RKO (cell line): ENCODE measurements around the gene OR8I2.
"Not testable (repeated sequence)": the region's sequence is repeated elsewhere in the genome, so short reads cannot be mapped to it uniquely, and the experiment has no call there.

Source experiments
- DNase-seq: peaks from one replicate; pipeline ENCODE4 v3.0.0-alpha.2; 2016; ENCODE audit warnings: low spot score

OR8I2 gene

GRCh38 chr11:56093008-56093407 is at the start of gene OR8I2:
TSS of gene OR8I2 (plus strand) at chr11:56093308. CDS start at chr11:56093308, 0 bp downstream.
- no peak for DNase-seq

DNA sequence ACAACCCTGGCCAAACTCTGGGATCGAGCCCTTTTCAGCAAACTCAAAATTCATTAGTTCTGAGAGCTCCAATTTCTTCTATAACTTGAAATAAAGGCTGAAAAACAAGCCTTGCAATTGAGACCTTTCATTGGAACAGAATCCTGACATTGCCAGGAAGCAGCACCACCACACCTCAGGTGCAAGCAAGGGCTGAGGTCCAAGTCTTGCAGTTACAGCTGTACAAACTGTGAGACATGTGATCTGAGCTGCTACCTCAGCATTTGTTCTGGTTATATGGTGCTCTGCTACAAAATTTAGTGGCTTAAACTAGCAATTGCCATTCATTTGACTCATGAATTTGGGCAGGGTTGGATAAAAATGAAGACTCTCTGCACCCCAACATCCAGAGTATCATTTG is 47.6 kb upstream of the OR8I2 start:
- no peak for DNase-seq

GRCh38 chr11:56048480-56048879 is 44.6 kb upstream of the OR8I2 start:
- no peak for DNase-seq

- DNase-seq, result no peak
These were observed 43.6 kb upstream of the OR8I2 start for GRCh38 chr11:56049487-56049886.

DNA sequence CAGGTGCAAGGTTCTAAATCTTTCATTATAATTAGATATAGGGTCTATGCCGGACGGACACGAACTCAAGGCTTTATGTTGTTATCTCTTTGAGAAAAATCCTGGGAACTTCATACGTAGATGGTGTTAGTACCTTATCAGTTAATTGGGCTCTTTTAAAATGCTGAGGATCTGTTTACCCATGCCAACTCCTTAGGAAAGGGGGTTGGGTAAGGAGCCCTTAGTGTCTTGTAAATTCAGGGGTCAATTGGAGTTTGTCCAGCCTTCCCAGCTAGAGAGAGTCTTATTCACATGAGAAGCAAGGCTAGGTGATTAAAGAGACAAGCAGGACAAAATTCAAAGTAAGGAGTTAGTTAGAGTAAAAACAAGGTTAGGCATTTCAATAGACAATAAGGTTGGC is 36.7 kb upstream of the OR8I2 start:
- not testable (repeated sequence) for DNase-seq

- not testable (repeated sequence) for DNase-seq
These were observed 35.4 kb upstream of the OR8I2 start for GRCh38 chr11:56057661-56058237.

DNA sequence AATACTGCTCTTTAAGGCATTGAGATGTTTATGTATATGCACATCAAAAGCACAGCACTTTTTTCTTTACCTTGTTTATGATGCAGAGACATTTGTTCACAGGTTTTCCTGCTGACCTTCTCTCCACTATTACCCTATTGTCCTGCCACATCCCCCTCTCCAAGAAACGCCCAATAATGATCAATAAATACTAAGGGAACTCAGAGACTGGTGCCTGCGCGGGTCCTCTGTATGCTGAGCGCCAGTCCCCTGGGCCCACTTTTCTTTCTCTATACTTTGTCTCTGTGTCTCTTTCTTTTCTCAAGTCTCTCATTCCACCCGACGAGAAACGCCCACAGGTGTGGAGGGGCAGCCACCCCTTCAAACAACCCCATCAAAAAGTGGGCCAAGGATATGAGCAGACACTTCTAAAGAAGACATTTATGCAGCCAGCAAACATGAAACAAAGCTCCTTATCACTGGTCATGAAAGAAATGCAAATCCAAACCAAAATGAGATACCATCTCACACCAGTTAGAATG is 34.8 kb upstream of the OR8I2 start:
- DNase-seq, result not testable (repeated sequence)

DNA sequence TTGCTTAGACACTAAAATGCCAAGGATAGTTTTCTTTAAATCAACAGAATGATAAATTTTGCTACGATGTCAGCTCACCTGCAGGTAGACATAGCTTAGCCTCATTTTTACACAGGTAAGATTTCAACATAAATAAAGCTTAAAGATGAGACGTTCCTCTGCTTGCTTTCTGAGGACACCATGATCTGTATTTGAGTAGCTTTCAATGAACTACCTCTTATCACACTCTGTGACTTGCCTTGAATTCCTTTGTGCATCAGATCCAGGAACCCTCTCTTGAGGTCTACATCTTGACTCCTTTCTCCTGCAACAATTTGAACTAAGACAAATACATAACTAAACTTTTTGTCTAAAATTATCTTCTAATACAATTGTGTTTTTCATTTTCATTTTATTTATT is 26.1 kb upstream of the OR8I2 start:
- no peak for DNase-seq

- DNase-seq, result no peak
These were observed 3.4 kb upstream of the OR8I2 start for GRCh38 chr11:56089697-56090096.

GRCh38 chr11:56103210-56103737 is 10.2 kb downstream of the OR8I2 start, which contains the start of gene OR8H2:
TSS of gene OR8H2 (plus strand) at chr11:56103687. CDS start at chr11:56105043, 1,356 bp downstream.
- no peak for DNase-seq

GRCh38 chr11:56122073-56122472 is 29.0 kb downstream of the OR8I2 start, which contains the start of gene OR8H3:
TSS of gene OR8H3 (plus strand) at chr11:56122373. CDS start at chr11:56122373, 0 bp downstream.
- DNase-seq, result no peak

GRCh38 chr11:56140151-56140661 is 47.1 kb downstream of the OR8I2 start, which contains the start of gene OR8J3:
TSS of gene OR8J3 (minus strand) at chr11:56140201. CDS start at chr11:56137718, 2,483 bp downstream.
- DNase-seq, result no peak

DNA sequence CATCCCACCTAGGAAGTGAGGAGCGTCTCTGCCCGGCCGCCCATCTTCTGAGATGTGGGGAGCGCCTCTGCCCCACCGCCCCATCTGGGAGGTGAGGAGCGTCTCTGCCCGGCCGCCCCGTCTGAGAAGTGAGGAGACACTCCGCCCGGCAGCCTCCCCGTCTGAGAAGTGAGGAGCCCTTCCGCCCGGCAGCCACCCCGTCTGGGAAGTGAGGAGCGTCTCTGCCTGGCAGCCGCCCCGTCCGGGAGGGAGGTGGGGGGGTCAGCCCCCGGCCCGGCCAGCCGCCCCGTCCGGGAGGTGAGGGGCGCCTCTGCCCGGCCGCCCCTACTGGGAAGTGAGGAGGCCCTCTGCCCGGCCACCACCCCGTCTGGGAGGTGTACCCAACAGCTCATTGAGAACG is 50.6 kb downstream of the OR8I2 start:
- not testable (repeated sequence) for DNase-seq
